ENCODE data around the gene WFS1.

DNA sequence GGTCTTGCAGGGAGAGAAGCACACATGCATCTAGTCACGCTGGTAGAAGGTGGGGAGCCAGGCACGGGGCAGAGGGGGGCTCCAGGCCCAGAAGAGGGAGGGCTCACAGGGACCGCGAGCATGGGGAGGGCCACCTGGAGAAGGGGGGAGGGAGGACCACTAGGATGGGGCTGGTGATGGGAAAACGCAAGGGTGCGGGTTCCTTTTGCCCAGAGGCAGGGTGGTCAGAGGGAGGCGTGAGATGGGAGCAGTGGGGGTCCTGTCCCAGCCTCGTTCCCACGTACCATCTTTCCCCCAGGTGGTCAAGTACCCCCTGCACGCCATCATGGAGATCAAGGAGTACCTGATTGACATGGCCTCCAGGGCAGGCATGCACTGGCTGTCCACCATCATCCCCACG, 30.7 kb downstream of the WFS1 start:
- TF ChIP-seq CEBPB (IDR thresholded peaks at IDR 0.05) (no peak), CREB1 (IDR thresholded peaks at IDR 0.05; ENCODE audit: low read depth) (no peak), YY1 (IDR thresholded peaks at IDR 0.05; ENCODE audit: low read depth) (no peak), EP300 (IDR thresholded peaks at IDR 0.05; ENCODE audit: borderline replicate concordance) (no peak), TEAD4 (IDR thresholded peaks at IDR 0.05) (no peak), TAF1 (IDR thresholded peaks at IDR 0.05; ENCODE audit: low read depth) (no peak), ZBTB7A (IDR thresholded peaks at IDR 0.05; ENCODE audit: low read depth) (no peak), FOXM1 (IDR thresholded peaks at IDR 0.05; ENCODE audit: borderline replicate concordance, low read depth) (no peak), RAD21 (IDR thresholded peaks at IDR 0.05; ENCODE audit: low read depth) (no peak), TCF12 (IDR thresholded peaks at IDR 0.05; ENCODE audit: low read depth) (no peak)
- TF ChIP-seq, protein P1, sequence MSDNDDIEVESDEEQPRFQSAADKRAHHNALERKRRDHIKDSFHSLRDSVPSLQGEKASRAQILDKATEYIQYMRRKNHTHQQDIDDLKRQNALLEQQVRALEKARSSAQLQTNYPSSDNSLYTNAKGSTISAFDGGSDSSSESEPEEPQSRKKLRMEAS (IDR thresholded peaks at IDR 0.05): no peak
- TF ChIP-seq, protein P2, sequence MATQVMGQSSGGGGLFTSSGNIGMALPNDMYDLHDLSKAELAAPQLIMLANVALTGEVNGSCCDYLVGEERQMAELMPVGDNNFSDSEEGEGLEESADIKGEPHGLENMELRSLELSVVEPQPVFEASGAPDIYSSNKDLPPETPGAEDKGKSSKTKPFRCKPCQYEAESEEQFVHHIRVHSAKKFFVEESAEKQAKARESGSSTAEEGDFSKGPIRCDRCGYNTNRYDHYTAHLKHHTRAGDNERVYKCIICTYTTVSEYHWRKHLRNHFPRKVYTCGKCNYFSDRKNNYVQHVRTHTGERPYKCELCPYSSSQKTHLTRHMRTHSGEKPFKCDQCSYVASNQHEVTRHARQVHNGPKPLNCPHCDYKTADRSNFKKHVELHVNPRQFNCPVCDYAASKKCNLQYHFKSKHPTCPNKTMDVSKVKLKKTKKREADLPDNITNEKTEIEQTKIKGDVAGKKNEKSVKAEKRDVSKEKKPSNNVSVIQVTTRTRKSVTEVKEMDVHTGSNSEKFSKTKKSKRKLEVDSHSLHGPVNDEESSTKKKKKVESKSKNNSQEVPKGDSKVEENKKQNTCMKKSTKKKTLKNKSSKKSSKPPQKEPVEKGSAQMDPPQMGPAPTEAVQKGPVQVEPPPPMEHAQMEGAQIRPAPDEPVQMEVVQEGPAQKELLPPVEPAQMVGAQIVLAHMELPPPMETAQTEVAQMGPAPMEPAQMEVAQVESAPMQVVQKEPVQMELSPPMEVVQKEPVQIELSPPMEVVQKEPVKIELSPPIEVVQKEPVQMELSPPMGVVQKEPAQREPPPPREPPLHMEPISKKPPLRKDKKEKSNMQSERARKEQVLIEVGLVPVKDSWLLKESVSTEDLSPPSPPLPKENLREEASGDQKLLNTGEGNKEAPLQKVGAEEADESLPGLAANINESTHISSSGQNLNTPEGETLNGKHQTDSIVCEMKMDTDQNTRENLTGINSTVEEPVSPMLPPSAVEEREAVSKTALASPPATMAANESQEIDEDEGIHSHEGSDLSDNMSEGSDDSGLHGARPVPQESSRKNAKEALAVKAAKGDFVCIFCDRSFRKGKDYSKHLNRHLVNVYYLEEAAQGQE (IDR thresholded peaks at IDR 0.05; ENCODE audit: low read depth): no peak
- TF ChIP-seq, protein P3, sequence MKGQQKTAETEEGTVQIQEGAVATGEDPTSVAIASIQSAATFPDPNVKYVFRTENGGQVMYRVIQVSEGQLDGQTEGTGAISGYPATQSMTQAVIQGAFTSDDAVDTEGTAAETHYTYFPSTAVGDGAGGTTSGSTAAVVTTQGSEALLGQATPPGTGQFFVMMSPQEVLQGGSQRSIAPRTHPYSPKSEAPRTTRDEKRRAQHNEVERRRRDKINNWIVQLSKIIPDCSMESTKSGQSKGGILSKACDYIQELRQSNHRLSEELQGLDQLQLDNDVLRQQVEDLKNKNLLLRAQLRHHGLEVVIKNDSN (IDR thresholded peaks at IDR 0.05): no peak
